ENCODE data around the gene GLRX3.

- TF ChIP-seq, protein P1, sequence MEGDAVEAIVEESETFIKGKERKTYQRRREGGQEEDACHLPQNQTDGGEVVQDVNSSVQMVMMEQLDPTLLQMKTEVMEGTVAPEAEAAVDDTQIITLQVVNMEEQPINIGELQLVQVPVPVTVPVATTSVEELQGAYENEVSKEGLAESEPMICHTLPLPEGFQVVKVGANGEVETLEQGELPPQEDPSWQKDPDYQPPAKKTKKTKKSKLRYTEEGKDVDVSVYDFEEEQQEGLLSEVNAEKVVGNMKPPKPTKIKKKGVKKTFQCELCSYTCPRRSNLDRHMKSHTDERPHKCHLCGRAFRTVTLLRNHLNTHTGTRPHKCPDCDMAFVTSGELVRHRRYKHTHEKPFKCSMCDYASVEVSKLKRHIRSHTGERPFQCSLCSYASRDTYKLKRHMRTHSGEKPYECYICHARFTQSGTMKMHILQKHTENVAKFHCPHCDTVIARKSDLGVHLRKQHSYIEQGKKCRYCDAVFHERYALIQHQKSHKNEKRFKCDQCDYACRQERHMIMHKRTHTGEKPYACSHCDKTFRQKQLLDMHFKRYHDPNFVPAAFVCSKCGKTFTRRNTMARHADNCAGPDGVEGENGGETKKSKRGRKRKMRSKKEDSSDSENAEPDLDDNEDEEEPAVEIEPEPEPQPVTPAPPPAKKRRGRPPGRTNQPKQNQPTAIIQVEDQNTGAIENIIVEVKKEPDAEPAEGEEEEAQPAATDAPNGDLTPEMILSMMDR (IDR thresholded peaks at IDR 0.05), result no peak
- TF ChIP-seq EP300 (IDR thresholded peaks at IDR 0.05) (no peak), POLR2A (IDR thresholded peaks at IDR 0.05; ENCODE audit: low read depth) (no peak), POLR2AphosphoS5 (IDR thresholded peaks at IDR 0.05) (no peak)
These were observed 67.4 kb downstream of the GLRX3 start for GRCh38 chr10:130203626-130204025.

Data from esophagus muscularis mucosa (tissue), 4 donors.